Heart right ventricle (tissue), 16 donors: ENCODE data around the gene LARGE1. TPM values are rescaled to one million over a fixed set of nuclear protein-coding genes. Genes with fewer than 3 reads are reported as not detected.

Source experiments
- ATAC-seq, 8 donors: fragments of 200-7000 bp; cut with Tn5 transposase; one replicate each; pipeline ENCODE4 v1.9.1; 2020; ENCODE audit warnings: mild to moderate bottlenecking in 8 of 8, moderate library complexity in 8 of 8, moderate number of reproducible peaks in 1 of 8
- DNase-seq, 2 donors: peaks; one replicate each; pipeline ENCODE4 v3.0.0-alpha.2; 2020
- H3K27ac ChIP-seq, 10 donors: fragments of 200-600 bp; sonication (generic) in 2 of 10; one replicate each; pipeline versions ENCODE4 v1.5.0 to v1.8.0; 2020 to 2022; ENCODE audit warnings: mild to moderate bottlenecking in 3 of 10
- H3K27me3 ChIP-seq, 7 donors: fragments of 200-600 bp; one replicate each; pipeline ENCODE4 v1.8.0; 2021 to 2022; ENCODE audit warnings: mild to moderate bottlenecking in 2 of 7
- H3K36me3 ChIP-seq, 9 donors: fragments of 200-600 bp; sonication (generic) in 1 of 9; one replicate each; pipeline versions ENCODE4 v1.5.0 to v1.8.0; 2020 to 2022; ENCODE audit warnings: mild to moderate bottlenecking in 2 of 9
- H3K4me1 ChIP-seq, 9 donors: fragments of 200-600 bp; sonication (generic) in 1 of 9; one replicate each; pipeline versions ENCODE4 v1.5.0 to v1.8.0; 2020 to 2022; ENCODE audit warnings: mild to moderate bottlenecking in 4 of 9
- H3K4me3 ChIP-seq, 10 donors: fragments of 200-600 bp; sonication (generic) in 2 of 10; one replicate each; pipeline versions ENCODE4 v1.5.0 to v1.8.0; 2020 to 2022; ENCODE audit warnings: mild to moderate bottlenecking in 7 of 10, moderate library complexity in 2 of 10
- H3K9me3 ChIP-seq, 11 donors: fragments of 200-600 bp in 10 of 11; sonication (generic) in 2 of 11; one replicate each; pipeline versions ENCODE4 v1.5.0 to v1.8.0; 2013 to 2022; ENCODE audit warnings: mild to moderate bottlenecking in 2 of 11, control low read depth in 1 of 11, moderate library complexity in 1 of 11
- WGBS, 2 donors: extraction: QIAGEN DNeasy Blood & Tissue Kit; methylation state at CpG; one replicate each; pipeline ENCODE4 v1.1.7; 2013; ENCODE audit warnings: inconsistent platforms in 1 of 2; 5-methylcytosine and 5-hydroxymethylcytosine counted together
- intact Hi-C, 10 donors: fragments of 100-400 bp; cut with DNase I; formaldehyde crosslinking; loops; one replicate each; pipeline versions ENCODE4 v1.11.1 to v1.14.2; 2022
- polyA plus RNA-seq, 2 donors: library from polyadenylated mRNA; stranded (reverse); fragments of 200-250 nt; gene quantifications; one replicate each; pipeline ENCODE4 v1.2.3, GENCODE V29; 2013
- total RNA-seq, 10 donors: library from RNA; stranded (reverse); fragmentation: NEBNext Ultra II Directional in 3 of 10; extraction: Animal tissue kit (Norgen Biotek cat#: 25700) in 3 of 10; gene quantifications; one replicate each; pipeline versions ENCODE4 v1.2.1 to v1.2.4, GENCODE V29; 2021 to 2023
- TF ChIP-seq, protein P1 (sequence below), 9 donors: fragments of 200-600 bp; sonication (generic) in 2 of 9; IDR thresholded peaks; one replicate each; pipeline versions ENCODE4 v1.5.0 to v1.8.0; 2021 to 2022; ENCODE audit warnings: antibody characterized with exemption in 9 of 9, mild to moderate bottlenecking in 5 of 9, moderate library complexity in 1 of 9
- donor health status: Arrhythmogenic right ventricular cardiomyopathy.
- donor health status: ischemic (EF 13 %, LVEDD 7.1; RV severe dilation, severe dysfunction).
- donor health status: healthy with polysubstance abuse.
- donor health status: DM: no; HTN: yes; CAD: no.
- donor health status: DM: no; HTN: no; CAD: no.
- donor health status: ischemic (EF 25% LVEDD 6.9; RV normal size, moderate dysfunction).
- donor health status: ischemic (EF 25% LVEDD 5.7; RV mildly dilated, moderate dysfunction).
- donor health status: healthy.
- donor health status: DM: yes; HTN: yes; CAD: no.
- donor health status: Ischemic cardiomyopathy.
- donor health status: ischemic (EF 35%, LVEDD 5.7; RV mildly dilated, moderate dysfunction).
- donor health status: nonischemic (EF 11% LVEDD 7.7; RV severe dilation, severe dysfunction).
- donor health status: DM: yes; HTN: yes; CAD: no.
- donor health status: PGD.
- donor health status: ischemic (EF 29% LVEDD 5.4; RV normal size, mild dysfunction).
- donor health status: nonischemic (EF 23%, LVEDD 6.1; RV moderate dilation, normal function).

LARGE1 gene
- total and polyA plus RNA-seq, 12 donors: 33.7 to 184 (median 144) TPM

DNA sequence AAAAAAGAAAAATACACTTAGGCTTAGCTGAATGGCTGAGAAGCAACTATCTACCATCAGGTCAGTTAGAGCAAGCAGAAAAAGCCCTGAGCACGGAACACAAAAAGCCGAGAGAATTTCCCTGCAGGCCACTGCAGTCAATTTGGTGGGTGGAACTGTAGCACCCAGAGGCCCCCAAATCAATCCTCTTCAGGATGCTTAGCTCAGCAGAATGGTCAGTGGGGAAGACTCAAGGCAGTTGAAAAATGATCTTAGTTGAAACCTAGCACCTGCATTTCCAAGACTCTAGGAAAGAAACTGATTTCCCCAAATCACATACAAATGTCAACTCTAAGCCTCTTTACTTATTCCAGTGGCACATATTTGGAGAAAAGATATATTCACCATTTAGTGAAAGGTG is 534.7 kb downstream of the LARGE1 start:
- WGBS, 2 donors: 96 to 99% methylated on average over 2 of the region's 2 CpGs
- DNase-seq: no peak
- Histone ChIP-seq H3K36me3 (peaks cover 0 to 40% (median 0%) of the 10 kb centered on the region in 9 donors), H3K27ac (no peak overlapping the region), H3K4me3 (no peak overlapping the region), H3K9me3 (no peaks in the 10 kb centered on the region), H3K4me1 (peaks cover 0 to under 1% (median 0%) of the 10 kb centered on the region in 9 donors), H3K27me3 (no peaks in the 10 kb centered on the region)
- TF ChIP-seq, protein P1, sequence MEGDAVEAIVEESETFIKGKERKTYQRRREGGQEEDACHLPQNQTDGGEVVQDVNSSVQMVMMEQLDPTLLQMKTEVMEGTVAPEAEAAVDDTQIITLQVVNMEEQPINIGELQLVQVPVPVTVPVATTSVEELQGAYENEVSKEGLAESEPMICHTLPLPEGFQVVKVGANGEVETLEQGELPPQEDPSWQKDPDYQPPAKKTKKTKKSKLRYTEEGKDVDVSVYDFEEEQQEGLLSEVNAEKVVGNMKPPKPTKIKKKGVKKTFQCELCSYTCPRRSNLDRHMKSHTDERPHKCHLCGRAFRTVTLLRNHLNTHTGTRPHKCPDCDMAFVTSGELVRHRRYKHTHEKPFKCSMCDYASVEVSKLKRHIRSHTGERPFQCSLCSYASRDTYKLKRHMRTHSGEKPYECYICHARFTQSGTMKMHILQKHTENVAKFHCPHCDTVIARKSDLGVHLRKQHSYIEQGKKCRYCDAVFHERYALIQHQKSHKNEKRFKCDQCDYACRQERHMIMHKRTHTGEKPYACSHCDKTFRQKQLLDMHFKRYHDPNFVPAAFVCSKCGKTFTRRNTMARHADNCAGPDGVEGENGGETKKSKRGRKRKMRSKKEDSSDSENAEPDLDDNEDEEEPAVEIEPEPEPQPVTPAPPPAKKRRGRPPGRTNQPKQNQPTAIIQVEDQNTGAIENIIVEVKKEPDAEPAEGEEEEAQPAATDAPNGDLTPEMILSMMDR (IDR thresholded peaks at IDR 0.05): no peak
- ATAC-seq: no peak
- intact Hi-C loops: no loop called here

DNA sequence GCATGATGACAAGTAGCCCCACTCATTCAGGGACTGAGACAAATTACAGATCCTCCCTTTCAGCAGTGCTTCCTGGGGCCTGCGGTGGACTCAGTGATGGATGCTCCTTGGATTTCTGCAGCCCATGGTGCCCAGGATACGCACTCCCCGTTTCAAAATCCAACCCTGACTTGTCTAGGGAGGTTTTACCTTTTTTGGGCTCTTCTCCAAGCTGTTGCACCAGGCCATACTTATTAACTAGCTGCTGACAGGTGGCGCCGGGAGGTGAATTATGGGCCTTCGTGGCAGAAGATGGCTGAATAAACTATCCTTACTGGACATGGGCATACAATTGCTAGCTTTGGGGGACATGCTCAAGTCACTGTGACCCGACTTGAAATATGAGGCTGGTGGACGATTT is 537.8 kb downstream of the LARGE1 start:
- peaks cover 0 to 54% (median 5%) of the 10 kb centered on the region in 9 donors for H3K36me3 ChIP-seq
- H3K4me3 ChIP-seq: no peak overlapping the region
- TF ChIP-seq, protein P1 (IDR thresholded peaks at IDR 0.05): no peak
- WGBS, 2 donors: 89 to 91% methylated on average over 8 of the region's 8 CpGs
- no peaks in the 10 kb centered on the region for H3K27me3 ChIP-seq
- intact Hi-C loops: no loop called here
- ATAC-seq (no peak), DNase-seq (no peak)
- H3K9me3 ChIP-seq: peaks cover 0 to 15% (median 9%) of the 10 kb centered on the region in 11 donors
- H3K4me1 ChIP-seq: no peaks in the 10 kb centered on the region
- no peak overlapping the region for H3K27ac ChIP-seq

DNA sequence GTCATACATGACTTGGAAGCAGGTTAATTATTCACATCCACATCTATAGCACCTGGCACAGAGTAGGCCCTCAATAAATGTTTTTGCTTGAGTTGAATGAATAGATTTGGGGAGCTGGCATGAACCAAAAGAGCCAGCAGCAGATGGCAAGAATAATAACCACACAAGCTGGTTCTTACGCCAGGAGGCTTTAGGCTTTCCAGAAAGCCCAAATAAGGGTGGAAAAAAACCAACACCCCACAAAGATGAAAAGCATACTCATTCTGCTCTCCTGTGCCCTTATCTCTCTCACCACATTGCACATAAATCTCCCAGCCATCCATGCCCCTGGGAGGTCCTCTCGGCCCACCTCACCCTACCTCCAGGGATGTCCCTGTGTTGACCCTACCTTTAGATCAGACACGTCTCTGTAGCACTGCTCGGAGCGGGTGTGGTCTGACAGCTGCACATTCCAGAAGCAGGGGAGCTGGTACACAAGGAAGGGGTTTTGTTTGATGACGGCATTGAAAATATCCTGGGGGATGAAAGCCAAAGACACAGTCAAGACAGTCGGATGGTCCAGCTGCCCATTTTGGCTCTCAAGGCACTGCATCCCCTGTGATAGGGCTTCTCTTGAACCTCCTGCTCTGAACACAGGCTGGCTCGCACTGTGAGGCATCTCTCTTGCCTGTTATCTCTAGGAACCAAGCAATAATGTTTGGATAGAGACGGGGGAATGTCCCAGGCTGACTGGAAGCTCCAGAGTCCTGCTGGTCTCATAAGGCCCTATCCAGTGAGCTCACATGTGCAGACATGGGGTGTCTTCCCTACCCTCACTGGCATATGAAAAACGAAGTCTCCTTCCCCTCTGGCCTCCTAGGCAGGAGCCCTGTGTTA is 538.5 kb downstream of the LARGE1 start:
- 89 to 91% methylated on average over 10 of the region's 10 CpGs for WGBS, 2 donors
- TF ChIP-seq, protein P1 (IDR thresholded peaks at IDR 0.05): no peak
- H3K27me3 ChIP-seq: no peaks in the 10 kb centered on the region
- H3K9me3 ChIP-seq: peaks cover 0 to 21% (median 13%) of the 10 kb centered on the region in 11 donors
- DNase-seq (no peak), ATAC-seq (no peak)
- H3K36me3 ChIP-seq: peaks cover 0 to 58% (median 5%) of the 10 kb centered on the region in 9 donors
- no peak overlapping the region for H3K4me3 ChIP-seq
- no peaks in the 10 kb centered on the region for H3K4me1 ChIP-seq
- H3K27ac ChIP-seq: no peak overlapping the region
- intact Hi-C loops: no loop called here

DNA sequence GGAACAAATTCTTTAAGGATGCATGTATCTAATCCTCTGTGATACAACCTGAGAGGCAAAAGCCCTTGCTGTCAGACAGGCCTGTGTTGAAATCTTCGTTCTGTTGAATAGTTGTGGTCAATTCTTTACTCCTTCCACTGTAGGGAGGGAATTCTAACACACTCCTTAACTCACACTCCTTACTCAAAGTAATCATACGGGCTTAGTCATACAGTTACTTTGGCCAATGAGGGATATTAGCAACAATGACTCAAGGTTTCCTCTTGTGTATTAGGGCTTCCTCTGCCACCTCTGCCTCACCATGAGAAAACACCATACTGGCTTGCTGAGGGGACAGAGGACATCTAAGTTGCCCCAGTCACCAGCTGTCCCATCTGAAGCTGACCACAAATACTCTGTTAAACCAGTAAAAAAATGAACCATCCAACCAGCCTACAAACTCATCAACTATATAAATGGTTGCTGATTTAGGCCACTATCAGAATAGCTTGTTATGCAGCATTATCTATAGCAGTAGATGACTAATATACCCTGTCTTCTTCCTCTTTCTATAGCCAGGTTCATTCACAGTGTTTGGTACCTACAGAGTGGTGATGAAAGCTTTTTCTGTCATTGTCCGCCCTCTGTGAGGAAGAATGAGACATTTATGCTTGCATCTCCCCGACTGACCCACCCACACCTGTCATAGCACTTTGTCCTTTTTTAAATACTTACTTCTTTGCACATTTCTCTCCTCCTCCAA is 539.3 kb downstream of the LARGE1 start:
- intact Hi-C loops: no loop called here
- WGBS, 2 donors: 91% methylated on average over 4 of the region's 4 CpGs

More for the DNA sequence above, 539.3 kb downstream of the LARGE1 start:
- Histone ChIP-seq H3K36me3 (peaks cover 0 to 58% (median 5%) of the 10 kb centered on the region in 9 donors), H3K27me3 (no peaks in the 10 kb centered on the region), H3K9me3 (peaks cover 0 to 21% (median 13%) of the 10 kb centered on the region in 11 donors), H3K4me1 (no peaks in the 10 kb centered on the region), H3K27ac (no peak overlapping the region), H3K4me3 (no peak overlapping the region)
- no peak for ATAC-seq
- TF ChIP-seq, protein P1 (IDR thresholded peaks at IDR 0.05): no peak
- DNase-seq: no peak
